ENCODE measurements around the gene KCNA3.
A peak's percentile ranks its signal among the peaks of the same experiment; 100 is the strongest.

KCNA3 gene

GRCh38 chr1:110638058-110638457 lies 36.7 kb downstream of the KCNA3 start:
- DNase-seq (ENCODE audit: low spot score) = no peak
- in situ Hi-C loops (cut with MboI; ENCODE audit: low pct_unique_long_range_greater_than_20kb, low sequenced_read_pairs, unreplicated experiment) = no loop called here
- TF ChIP-seq CTCF (IDR thresholded peaks at IDR 0.05; ENCODE audit: extremely low read depth, insufficient read depth, missing control alignments) = peak; percentile 14

- in situ Hi-C loops (cut with MboI; ENCODE audit: low pct_unique_long_range_greater_than_20kb, low sequenced_read_pairs, unreplicated experiment) = no loop called here
- TF ChIP-seq CTCF (IDR thresholded peaks at IDR 0.05; ENCODE audit: extremely low read depth, insufficient read depth, missing control alignments) = no peak
- no peak for DNase-seq (ENCODE audit: low spot score)
Observed at GRCh38 chr1:110637475-110637874, 37.3 kb downstream of the KCNA3 start.

- in situ Hi-C loops (cut with MboI; ENCODE audit: low pct_unique_long_range_greater_than_20kb, low sequenced_read_pairs, unreplicated experiment) = no loop called here
- no peak for DNase-seq (ENCODE audit: low spot score)
- TF ChIP-seq CTCF (IDR thresholded peaks at IDR 0.05; ENCODE audit: extremely low read depth, insufficient read depth, missing control alignments) = no peak
Observed at GRCh38 chr1:110636149-110636935, 38.4 kb downstream of the KCNA3 start.

- in situ Hi-C loops (cut with MboI; ENCODE audit: low pct_unique_long_range_greater_than_20kb, low sequenced_read_pairs, unreplicated experiment) = no loop called here
- DNase-seq (ENCODE audit: low spot score) = no peak
- no peak for TF ChIP-seq CTCF (IDR thresholded peaks at IDR 0.05; ENCODE audit: extremely low read depth, insufficient read depth, missing control alignments)
Observed at GRCh38 chr1:110635434-110635833, 39.3 kb downstream of the KCNA3 start.

- no peak for TF ChIP-seq CTCF (IDR thresholded peaks at IDR 0.05; ENCODE audit: extremely low read depth, insufficient read depth, missing control alignments)
- DNase-seq (ENCODE audit: low spot score) = peak; percentile 71
Observed at GRCh38 chr1:110634455-110635311, 40.1 kb downstream of the KCNA3 start.

GRCh38 chr1:110634086-110634454 lies 40.7 kb downstream of the KCNA3 start:
- in situ Hi-C loops (cut with MboI; ENCODE audit: low pct_unique_long_range_greater_than_20kb, low sequenced_read_pairs, unreplicated experiment) = no loop called here
- TF ChIP-seq CTCF (IDR thresholded peaks at IDR 0.05; ENCODE audit: extremely low read depth, insufficient read depth, missing control alignments) = no peak
- DNase-seq (ENCODE audit: low spot score) = no peak

More at GRCh38 chr1:110634455-110635311, 40.1 kb downstream of the KCNA3 start:
- in situ Hi-C loops (cut with MboI; ENCODE audit: low pct_unique_long_range_greater_than_20kb, low sequenced_read_pairs, unreplicated experiment) = no loop called here

Data from GM13977 (cell line).